K562 (cell line): ENCODE results near the gene GPR137C. TPM values are rescaled to one million over a fixed set of nuclear protein-coding genes. Genes with fewer than 3 reads are reported as not detected.

Source experiments
- CHCHD3 ChIP-seq: fragments of 250-450 bp; sonication (Bioruptor Pico); IDR thresholded peaks from 2 replicates; pipeline ENCODE4 v2.1.2; 2022; ENCODE audit warnings: mild to moderate bottlenecking
- EP400 ChIP-seq: fragments of 450-650 bp; IDR thresholded peaks from 2 replicates; pipeline ENCODE4 v1.6.1; 2017; ENCODE audit warnings: antibody characterized with exemption, mild to moderate bottlenecking, moderate library complexity
- ESRRA ChIP-seq: fragments of 450-650 bp; IDR thresholded peaks from 2 replicates; pipeline ENCODE4 v1.6.1; 2014; ENCODE audit warnings: low read depth, mild to moderate bottlenecking, moderate library complexity, borderline replicate concordance
- MCM7 ChIP-seq, 2 experiments: fragments of 450-650 bp; IDR thresholded peaks; 2 replicates each; pipeline ENCODE4 v1.6.1; 2016 to 2018
- MTA2 ChIP-seq: fragments of 450-650 bp; IDR thresholded peaks from 2 replicates; pipeline ENCODE4 v1.6.1; 2016; ENCODE audit warnings: low read depth
- POLR2A ChIP-seq: fragments of 450-650 bp; conservative IDR thresholded peaks from 2 replicates; pipeline ENCODE4 v1.6.1; 2016
- TAF7 ChIP-seq: fragments of 450-650 bp; IDR thresholded peaks from 2 replicates; pipeline ENCODE4 v1.6.1; 2016; ENCODE audit warnings: missing genetic modification characterization, missing compliant biosample characterization
- YBX1 ChIP-seq: fragments of 450-650 bp; IDR thresholded peaks from 2 replicates; pipeline ENCODE4 v1.7.1; 2016; ENCODE audit warnings: mild to moderate bottlenecking
- ZFP36 ChIP-seq: fragments of 150-350 bp; IDR thresholded peaks from 2 replicates; pipeline ENCODE4 v1.6.1; 2018; ENCODE audit warnings: low read length, low read depth; ENCODE audit not compliant: partially characterized antibody
- ZSCAN29 ChIP-seq: fragments of 450-650 bp; IDR thresholded peaks from 2 replicates; pipeline ENCODE4 v1.6.1; 2017
- polyA plus RNA-seq, 8 experiments: library from polyadenylated mRNA; depleted of rRNA in 4 of 8; stranded (reverse) in 5 of 8; unstranded in 3 of 8; fragments of >200 nt; fragmentation: Nextera tagmentation in 2 of 8; fragmentation: Illumina TruSeq in 1 of 8; extraction: Ambion mirVana in 2 of 8; extraction: Trizol in 1 of 8; gene quantifications; 2 replicates each; pipeline versions ENCODE4 v1.2.1 to v1.2.3, GENCODE V29; 2011 to 2014; ENCODE audit warnings: inconsistent platforms in 1 of 8, missing spikeins in 1 of 8
- total RNA-seq, 7 experiments: library from RNA; depleted of rRNA in 6 of 7; stranded (reverse); fragments of >200 nt in 6 of 7; fragmentation: Illumina TruSeq in 2 of 7; extraction: Trizol in 2 of 7; gene quantifications; 2 replicates each; pipeline versions ENCODE4 v1.2.1 to v1.2.3, GENCODE V29; 2011 to 2021; ENCODE audit warnings: low replicate concordance in 1 of 7
- TF ChIP-seq, protein P1 (sequence below), 2 experiments: fragments of 450-650 bp in 1 of 2; sonication (generic) in 1 of 2; formaldehyde crosslinking in 1 of 2; IDR thresholded peaks; 2 replicates each; pipeline versions ENCODE4 v1.7.1 to v1.9.0; 2016 to 2022; ENCODE audit warnings: inconsistent platforms in 1 of 2, mild to moderate bottlenecking in 1 of 2, missing genetic modification reagents in 1 of 2
- TF ChIP-seq, protein P2 (sequence below): fragments of 250-450 bp; sonication (Bioruptor Pico); IDR thresholded peaks from 2 replicates; pipeline ENCODE4 v1.5.0; 2021; ENCODE audit warnings: mild to moderate bottlenecking, moderate library complexity
- TF ChIP-seq, protein P3 (sequence below): IDR thresholded peaks from 2 replicates; pipeline ENCODE4 v1.6.1; 2011; ENCODE audit warnings: borderline replicate concordance, low read depth, mild to moderate bottlenecking, moderate library complexity, low read length; ENCODE audit not compliant: insufficient read depth, poor library complexity, severe bottlenecking

The GPR137C gene
- total and polyA plus RNA-seq, 9 of the 15 experiments (the other 6 are each of a cell fraction or from before 2014, with no cell fraction given): 0.03 to 0.31 (median 0.06) TPM; not detected in 4

DNA sequence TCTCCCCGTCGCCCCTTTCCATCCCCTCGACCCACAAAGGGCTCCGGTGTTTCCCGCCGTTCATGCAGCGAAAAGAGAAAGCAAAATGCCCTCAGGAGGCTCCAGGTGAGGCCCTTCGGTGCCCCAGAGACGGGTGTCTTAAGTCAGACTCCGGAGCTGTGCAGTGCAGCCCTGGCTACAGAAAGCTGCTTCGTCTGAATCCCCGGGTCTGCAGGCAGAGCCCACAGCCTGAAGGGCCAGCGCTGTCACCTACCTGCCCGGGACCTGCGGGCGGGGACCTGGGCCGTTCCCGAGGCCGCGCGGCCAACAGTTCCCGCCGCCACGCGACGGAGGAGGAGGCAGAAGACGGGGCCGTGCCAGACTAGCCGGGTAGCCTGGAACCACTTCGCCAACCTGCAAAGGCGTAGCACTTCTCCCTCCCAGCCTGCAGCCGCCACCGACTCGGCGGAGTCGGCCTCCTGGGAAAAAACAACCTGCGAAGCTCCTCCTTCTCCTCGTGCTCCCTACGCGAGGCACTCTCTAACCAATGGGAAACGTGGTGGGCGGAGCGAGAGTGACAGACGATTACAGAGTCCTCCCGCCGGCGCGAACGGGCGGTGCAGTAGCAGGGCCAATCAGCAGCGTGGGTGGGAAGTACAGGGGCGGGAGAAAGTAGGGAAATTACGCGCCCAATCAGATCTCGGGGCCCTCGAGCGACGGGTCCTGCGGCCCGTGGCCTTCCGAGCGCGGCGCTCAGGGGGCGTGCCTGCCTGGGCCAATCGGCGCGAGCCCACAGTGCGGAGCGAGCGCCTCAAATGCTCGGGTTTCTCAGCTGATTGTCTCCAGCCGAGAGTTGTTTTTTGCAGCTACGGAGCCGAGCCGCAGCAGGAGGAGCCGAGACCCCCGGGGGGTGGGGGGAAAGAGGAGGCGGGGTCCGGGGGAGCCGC, at the start of gene GPR137C, which contains the start of gene TXNDC16 (continued):
- TF ChIP-seq, protein P1, sequence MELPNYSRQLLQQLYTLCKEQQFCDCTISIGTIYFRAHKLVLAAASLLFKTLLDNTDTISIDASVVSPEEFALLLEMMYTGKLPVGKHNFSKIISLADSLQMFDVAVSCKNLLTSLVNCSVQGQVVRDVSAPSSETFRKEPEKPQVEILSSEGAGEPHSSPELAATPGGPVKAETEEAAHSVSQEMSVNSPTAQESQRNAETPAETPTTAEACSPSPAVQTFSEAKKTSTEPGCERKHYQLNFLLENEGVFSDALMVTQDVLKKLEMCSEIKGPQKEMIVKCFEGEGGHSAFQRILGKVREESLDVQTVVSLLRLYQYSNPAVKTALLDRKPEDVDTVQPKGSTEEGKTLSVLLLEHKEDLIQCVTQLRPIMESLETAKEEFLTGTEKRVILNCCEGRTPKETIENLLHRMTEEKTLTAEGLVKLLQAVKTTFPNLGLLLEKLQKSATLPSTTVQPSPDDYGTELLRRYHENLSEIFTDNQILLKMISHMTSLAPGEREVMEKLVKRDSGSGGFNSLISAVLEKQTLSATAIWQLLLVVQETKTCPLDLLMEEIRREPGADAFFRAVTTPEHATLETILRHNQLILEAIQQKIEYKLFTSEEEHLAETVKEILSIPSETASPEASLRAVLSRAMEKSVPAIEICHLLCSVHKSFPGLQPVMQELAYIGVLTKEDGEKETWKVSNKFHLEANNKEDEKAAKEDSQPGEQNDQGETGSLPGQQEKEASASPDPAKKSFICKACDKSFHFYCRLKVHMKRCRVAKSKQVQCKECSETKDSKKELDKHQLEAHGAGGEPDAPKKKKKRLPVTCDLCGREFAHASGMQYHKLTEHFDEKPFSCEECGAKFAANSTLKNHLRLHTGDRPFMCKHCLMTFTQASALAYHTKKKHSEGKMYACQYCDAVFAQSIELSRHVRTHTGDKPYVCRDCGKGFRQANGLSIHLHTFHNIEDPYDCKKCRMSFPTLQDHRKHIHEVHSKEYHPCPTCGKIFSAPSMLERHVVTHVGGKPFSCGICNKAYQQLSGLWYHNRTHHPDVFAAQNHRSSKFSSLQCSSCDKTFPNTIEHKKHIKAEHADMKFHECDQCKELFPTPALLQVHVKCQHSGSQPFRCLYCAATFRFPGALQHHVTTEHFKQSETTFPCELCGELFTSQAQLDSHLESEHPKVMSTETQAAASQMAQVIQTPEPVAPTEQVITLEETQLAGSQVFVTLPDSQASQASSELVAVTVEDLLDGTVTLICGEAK (IDR thresholded peaks at IDR 0.05): no peak
- TF ChIP-seq, protein P1 (CRISPR knock-in tag; IDR thresholded peaks at IDR 0.05): no peak
- TF ChIP-seq POLR2A (peak; percentile 79), YBX1 (no peak), MTA2 (no peak), EP400 (peak; percentile 36; the same call in 1 of the 2 replicates), CHCHD3 (CRISPR knock-in tag) (no peak), ESRRA (no peak), ZSCAN29 (no peak), MCM7 (IDR thresholded peaks at IDR 0.05) (no peak), ZFP36 (no peak), TAF7 (tag) (no peak)
- TF ChIP-seq, protein P2, sequence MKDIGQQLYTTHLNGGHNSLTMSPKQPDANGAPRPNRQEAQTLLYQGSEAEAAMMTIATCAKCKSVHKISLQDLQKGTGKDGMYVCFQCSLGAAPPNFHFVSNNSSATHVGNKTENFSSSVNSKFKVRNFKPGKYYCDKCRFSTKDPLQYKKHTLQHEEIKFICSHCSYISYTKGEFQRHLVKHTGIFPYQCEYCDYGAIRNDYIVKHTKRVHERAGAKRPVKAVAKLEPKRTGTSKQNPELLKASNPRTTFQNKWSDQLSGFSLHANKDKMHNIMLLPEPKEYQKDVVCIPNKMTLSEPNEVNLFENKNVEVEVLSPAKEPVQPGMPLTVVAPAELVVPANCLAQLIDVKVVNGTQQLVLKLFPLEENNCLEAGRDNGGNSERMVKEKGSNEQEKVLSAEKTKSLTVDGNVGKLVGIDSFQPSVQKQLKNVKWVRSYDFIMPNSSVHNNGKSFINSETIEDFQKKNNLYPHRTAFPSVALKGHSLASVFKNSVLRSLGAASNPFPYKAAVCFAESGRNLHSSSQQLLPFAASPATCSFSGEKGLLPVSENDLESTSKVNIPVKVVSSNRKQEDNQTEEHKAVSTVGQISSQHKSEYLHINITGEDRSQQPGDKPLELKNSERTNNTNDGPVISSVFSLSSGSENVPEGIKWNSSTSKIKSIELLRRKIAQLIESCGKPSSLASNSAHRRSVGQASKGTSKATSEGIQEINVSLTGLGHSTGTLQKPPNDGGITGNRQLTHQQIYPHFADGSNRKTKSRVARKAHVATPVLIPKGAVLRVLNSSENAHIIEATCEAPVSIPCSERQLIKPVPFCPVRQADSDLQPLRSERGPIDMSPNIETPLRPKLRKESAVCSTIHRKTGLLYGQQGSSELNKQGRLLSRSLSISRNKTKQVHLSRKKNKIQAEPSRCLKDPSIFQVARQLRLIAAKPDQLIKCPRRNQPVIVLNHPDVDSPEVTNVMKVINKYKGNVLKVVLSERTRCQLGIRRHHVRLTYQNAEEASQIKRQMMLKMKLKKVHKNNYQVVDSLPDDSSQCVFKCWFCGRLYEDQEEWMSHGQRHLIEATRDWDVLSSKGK (CRISPR knock-in tag): no peak
- TF ChIP-seq, protein P3, sequence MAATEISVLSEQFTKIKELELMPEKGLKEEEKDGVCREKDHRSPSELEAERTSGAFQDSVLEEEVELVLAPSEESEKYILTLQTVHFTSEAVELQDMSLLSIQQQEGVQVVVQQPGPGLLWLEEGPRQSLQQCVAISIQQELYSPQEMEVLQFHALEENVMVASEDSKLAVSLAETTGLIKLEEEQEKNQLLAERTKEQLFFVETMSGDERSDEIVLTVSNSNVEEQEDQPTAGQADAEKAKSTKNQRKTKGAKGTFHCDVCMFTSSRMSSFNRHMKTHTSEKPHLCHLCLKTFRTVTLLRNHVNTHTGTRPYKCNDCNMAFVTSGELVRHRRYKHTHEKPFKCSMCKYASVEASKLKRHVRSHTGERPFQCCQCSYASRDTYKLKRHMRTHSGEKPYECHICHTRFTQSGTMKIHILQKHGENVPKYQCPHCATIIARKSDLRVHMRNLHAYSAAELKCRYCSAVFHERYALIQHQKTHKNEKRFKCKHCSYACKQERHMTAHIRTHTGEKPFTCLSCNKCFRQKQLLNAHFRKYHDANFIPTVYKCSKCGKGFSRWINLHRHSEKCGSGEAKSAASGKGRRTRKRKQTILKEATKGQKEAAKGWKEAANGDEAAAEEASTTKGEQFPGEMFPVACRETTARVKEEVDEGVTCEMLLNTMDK: no peak
